ENCODE measurements around the gene ROBO2.

- no peak for TF ChIP-seq CTCF (IDR thresholded peaks at IDR 0.05)
- no peak for TF ChIP-seq POLR2A (IDR thresholded peaks at IDR 0.05)
Observed at GRCh38 chr3:77338195-77338594, 298.3 kb downstream of the ROBO2 start.

Data from lower leg skin (tissue), 3 donors.